GM12878 (cell line): ENCODE measurements around the gene PRCC. TPM values are rescaled to one million over a fixed set of nuclear protein-coding genes. Genes with fewer than 3 reads are reported as not detected.

Source experiments
- ATAC-seq: fragments of 200-7000 bp; cut with Tn5 transposase; 3 replicates; pipeline ENCODE4 v1.9.1; 2020; ENCODE audit warnings: mild to moderate bottlenecking, moderate library complexity
- BruUV-seq: library from RNA; stranded (reverse); fragments of 400-500 nt; replicated peaks from 2 replicates; lab custom pipeline; 2021; lab: Mats Ljungman, UMichigan
- CTCF ChIA-PET: fragments of 300-600 bp; sonication (Branson Sonifier 250); formaldehyde crosslinking; extraction: SDS; loops from one replicate; lab custom pipeline; 2021; ENCODE audit warnings: inconsistent platforms; lab: Yijun Ruan, JAX
- POLR2A ChIA-PET: fragments of 350-600 bp; formaldehyde crosslinking; extraction: SDS; loops from one replicate; lab custom pipeline; 2021; ENCODE audit warnings: inconsistent platforms; lab: Charles Lee
- RAD21 ChIA-PET: fragments of 300-600 bp; sonication (Branson Sonifier 250); formaldehyde crosslinking; loops from one replicate; lab custom pipeline; 2023; ENCODE audit warnings: antibody characterized with exemption; ENCODE audit not compliant: unreplicated experiment; lab: Charles Lee
- SMC1A ChIA-PET: fragments of 300-600 bp; sonication (Branson Sonifier 250); formaldehyde crosslinking; loops from one replicate; lab custom pipeline; 2023; ENCODE audit not compliant: unreplicated experiment, uncharacterized antibody; lab: Charles Lee
- DNase-seq: peaks from one replicate; pipeline ENCODE4 v3.0.0-alpha.2; 2011; ENCODE audit warnings: low read depth, low spot score
- FAIRE-seq: peaks from 3 replicates; lab custom pipeline; 2011; peaks lifted over from hg19 to GRCh38; lab: Jason Lieb, UNC
- H2AFZ ChIP-seq: 2 replicates; pipeline ENCODE4 v1.6.0; 2011; ENCODE audit warnings: low read depth, low read length, control low read depth; ENCODE audit not compliant: control insufficient read depth
- H3K27ac ChIP-seq: 2 replicates; pipeline ENCODE4 v1.5.1; 2011; ENCODE audit warnings: control low read depth; ENCODE audit not compliant: control insufficient read depth, insufficient read depth
- H3K27me3 ChIP-seq, 2 experiments: replicated peaks in 1 of 2; 2 replicates each; pipeline versions ENCODE4 v1.6.0 to v1.6.1; 2011; ENCODE audit warnings: low read length in 1 of 2; ENCODE audit not compliant: control insufficient read depth in 2 of 2, insufficient read depth in 2 of 2
- H3K36me3 ChIP-seq, 2 experiments: 2 replicates each; pipeline ENCODE4 v1.5.1; 2011; ENCODE audit warnings: low read length in 1 of 2; ENCODE audit not compliant: control insufficient read depth in 2 of 2, insufficient read depth in 2 of 2
- H3K4me1 ChIP-seq: 2 replicates; pipeline ENCODE4 v1.6.1; 2011; ENCODE audit warnings: mild to moderate bottlenecking, low read length, moderate library complexity, mixed read lengths; ENCODE audit not compliant: control insufficient read depth, insufficient read depth
- H3K4me2 ChIP-seq: 2 replicates; pipeline ENCODE4 v1.6.0; 2011; ENCODE audit warnings: control low read depth; ENCODE audit not compliant: control insufficient read depth, insufficient read depth
- H3K4me3 ChIP-seq: fragments of 200-600 bp; sonication (generic); 2 replicates; pipeline ENCODE4 v1.5.1; 2016
- H3K79me2 ChIP-seq: 2 replicates; pipeline ENCODE4 v1.6.0; 2011; ENCODE audit warnings: low read length; ENCODE audit not compliant: control insufficient read depth, insufficient read depth
- H3K9ac ChIP-seq: 2 replicates; pipeline ENCODE4 v1.8.0; 2011; ENCODE audit warnings: low read length, control low read depth, mixed read lengths; ENCODE audit not compliant: control insufficient read depth, insufficient read depth
- H3K9me3 ChIP-seq: replicated peaks from 3 replicates; pipeline ENCODE4 v1.5.1; 2011; ENCODE audit warnings: mild to moderate bottlenecking, low read length; ENCODE audit not compliant: control insufficient read depth, insufficient read depth
- H4K20me1 ChIP-seq: 2 replicates; pipeline ENCODE4 v1.6.0; 2011; ENCODE audit not compliant: control insufficient read depth, insufficient read depth
- ASH2L ChIP-seq: fragments of 300-600, 200-600 bp; sonication (generic); IDR thresholded peaks from 2 replicates; pipeline ENCODE4 v1.6.1; 2017; ENCODE audit warnings: low read depth, mild to moderate bottlenecking, borderline replicate concordance
- ATF2 ChIP-seq: IDR thresholded peaks from 2 replicates; pipeline ENCODE4 v1.6.1; 2012; ENCODE audit warnings: low read length, inconsistent platforms
- HDGF ChIP-seq: fragments of 450-650 bp; IDR thresholded peaks from 2 replicates; pipeline ENCODE4 v1.6.1; 2016; ENCODE audit warnings: antibody characterized with exemption
- NFIC ChIP-seq: IDR thresholded peaks from 2 replicates; pipeline ENCODE4 v1.6.1; 2012; ENCODE audit warnings: low read depth, mild to moderate bottlenecking, inconsistent platforms, low read length, moderate library complexity
- NR2F1 ChIP-seq: fragments of 450-650 bp; conservative IDR thresholded peaks from 2 replicates; pipeline ENCODE4 v1.6.1; 2017; ENCODE audit warnings: mild to moderate bottlenecking
- WRNIP1 ChIP-seq: IDR thresholded peaks from 2 replicates; pipeline ENCODE4 v1.6.1; 2011; ENCODE audit warnings: low read depth, low read length, improper control_type of control experiment, borderline replicate concordance
- WGBS: methylation state at CpG from one replicate; pipeline ENCODE4 v1.1.6; 2016; ENCODE audit warnings: low lambda C conversion rate; ENCODE audit not compliant: insufficient replicate concordance, insufficient coverage; ENCODE audit errors: missing lambda C conversion rate; 5-methylcytosine and 5-hydroxymethylcytosine counted together
- in situ Hi-C: fragments of 300-500 bp; cut with MboI; formaldehyde crosslinking; loops from 9 replicates; pipeline ENCODE4 v1.14.3; 2018; ENCODE audit warnings: mixed read lengths
- intact Hi-C: fragments of 100-400 bp; cut with micrococcal nuclease; formaldehyde crosslinking; loops from one replicate; pipeline ENCODE4 v1.14.2; 2022; ENCODE audit not compliant: unreplicated experiment
- polyA plus RNA-seq, 11 experiments: library from polyadenylated mRNA; depleted of rRNA in 4 of 11; unstranded in 6 of 11; stranded (reverse) in 5 of 11; fragments of >200 nt; fragmentation: Nextera tagmentation in 4 of 11; fragmentation: Illumina TruSeq in 1 of 11; extraction: Ambion mirVana in 4 of 11; extraction: Trizol in 1 of 11; gene quantifications; 1 replicate in 1 of 11; 2 replicates in 10 of 11; pipeline versions ENCODE4 v1.2.1 to v1.2.3, GENCODE V29; 2011 to 2016; ENCODE audit warnings: inconsistent platforms in 2 of 11, missing spikeins in 2 of 11, low read depth in 1 of 11
- total RNA-seq, 4 experiments: library from RNA; depleted of rRNA in 3 of 4; stranded (reverse); fragments of >200 nt in 3 of 4; fragmentation: Illumina TruSeq in 1 of 4; extraction: Trizol in 1 of 4; gene quantifications; 2 replicates each; pipeline versions ENCODE4 v1.2.1 to v1.2.3, GENCODE V29; 2013 to 2021

PRCC gene
- total and polyA plus RNA-seq, 10 of the 15 experiments (the other 5 are each of a cell fraction or from before 2014, with no cell fraction given), result 23.8 to 132 (median 63.1) TPM

- FAIRE-seq (peak; percentile 91), ATAC-seq (no peak), DNase-seq (no peak)
- Histone ChIP-seq H3K27me3 (no peaks in the 10 kb centered on the region), H3K36me3 (peaks cover 0 to 13% of the 10 kb centered on the region in 2 experiments; a peak in 2 of 4 replicates), H3K79me2 (peaks cover 70% of the 10 kb centered on the region), H2AFZ (no peak overlapping the region), H3K9ac (peak overlapping the region; percentile 92), H3K9me3 (no peaks in the 10 kb centered on the region), H3K4me1 (no peaks in the 10 kb centered on the region), H4K20me1 (no peaks in the 10 kb centered on the region), H3K27ac (peak overlapping the region; percentile 87), H3K4me3 (peak overlapping the region; percentile 92), H3K4me2 (peak overlapping the region; percentile 73)
- CTCF ChIA-PET, result interaction anchor here (0.9 to 9.6 kb wide), 12 partner anchors 8 to 142 kb away, joined by 3 to 152 read pairs (median 5); partner anchors contain the start of genes HDGF, ISG20L2, METTL25B and MRPL24
- RAD21 ChIA-PET, result interaction anchor here (0.6 to 5.0 kb wide), 5 partner anchors 17 to 92 kb away, joined by 3 to 59 read pairs (median 31); partner anchors contain the start of genes HDGF, ISG20L2, METTL25B and MRPL24
- SMC1A ChIA-PET, result interaction anchor here (0.8 to 11.8 kb wide), 6 partner anchors 21 to 128 kb away, joined by 3 to 108 read pairs (median 9); partner anchors contain the start of genes ISG20L2, METTL25B and MRPL24
- in situ Hi-C loops, result no loop called here
- no TSS peak for BruUV-seq
- TF ChIP-seq ASH2L (no peak), WRNIP1 (peak; percentile 77; the same call in 1 of the 2 replicates)
- 6% methylated on average over 8 of the region's 8 CpGs for WGBS
- POLR2A ChIA-PET, result interaction anchor here (0.5 to 6.9 kb wide), 8 partner anchors 13 to 124 kb away, joined by 3 to 71 read pairs (median 4); partner anchors contain the start of genes ISG20L2, METTL25B and MRPL24
- intact Hi-C loops, result loop anchor here (5.0 kb wide), 1 partner anchor 266 kb away; the partner anchor contains the start of gene MEF2D
Observed at GRCh38 chr1:156768610-156769295, 1.4 kb downstream of the PRCC start.

- Histone ChIP-seq H3K4me2 (peak overlapping the region; percentile 28), H4K20me1 (no peaks in the 10 kb centered on the region), H3K27me3 (no peaks in the 10 kb centered on the region), H3K4me1 (no peaks in the 10 kb centered on the region), H3K36me3 (peaks cover 0 to 13% of the 10 kb centered on the region in 2 experiments; a peak in 2 of 4 replicates)
- SMC1A ChIA-PET, result interaction anchor here (0.8 to 11.8 kb wide), 11 partner anchors 13 to 118 kb away, joined by 3 to 108 read pairs (median 4); partner anchors contain the start of genes ISG20L2, METTL25B and MRPL24
- intact Hi-C loops (no loop called here), in situ Hi-C loops (no loop called here)
- RAD21 ChIA-PET, result interaction anchor here (1.4 to 1.9 kb wide), 2 partner anchors 44 to 46 kb away, joined by 5 to 9 read pairs; partner anchors contain the start of gene METTL25B
- 80% methylated on average over 3 of the region's 3 CpGs for WGBS
- DNase-seq, result no peak
- BruUV-seq, result no TSS peak
- no peak for TF ChIP-seq HDGF
- no peak for TF ChIP-seq NR2F1
- no peak for TF ChIP-seq ATF2
- no peak for TF ChIP-seq NFIC
- TF ChIP-seq, all 136 proteins: peak for 0
- Histone ChIP-seq H2AFZ (no peak overlapping the region), H3K4me3 (peak overlapping the region; percentile 42; the same call in 1 of the 2 replicates), H3K9ac (no peak overlapping the region), H3K79me2 (peaks cover 83% of the 10 kb centered on the region), H3K27ac (no peak overlapping the region), H3K9me3 (no peaks in the 10 kb centered on the region)
- CTCF ChIA-PET, result interaction anchor here (0.9 to 9.6 kb wide), 17 partner anchors 9 to 145 kb away, joined by 3 to 152 read pairs (median 6); partner anchors contain the start of genes INSRR, ISG20L2, METTL25B and NTRK1
- ATAC-seq, result no peak
- FAIRE-seq, result no peak
- POLR2A ChIA-PET, result interaction anchor here (1.0 to 6.9 kb wide), 3 partner anchors 9 to 232 kb away, joined by 3 to 71 read pairs (median 5); partner anchors contain the start of genes ISG20L2 and METTL25B
Observed at GRCh38 chr1:156772222-156772621, 4.9 kb downstream of the PRCC start.
